Mucosa of stomach (tissue), 1 donor: ENCODE results near the gene ARMCX2.

Experiments used
- H3K27me3 ChIP-seq: one replicate; pipeline ENCODE4 v1.7.0; 2013; ENCODE audit warnings: mild to moderate bottlenecking, low read length; ENCODE audit not compliant: control insufficient read depth, insufficient read depth
- H3K36me3 ChIP-seq: one replicate; pipeline ENCODE4 v1.7.0; 2013; ENCODE audit warnings: low read length; ENCODE audit not compliant: control insufficient read depth, insufficient read depth
- H3K4me1 ChIP-seq: one replicate; pipeline ENCODE4 v1.7.0; 2013; ENCODE audit warnings: mild to moderate bottlenecking, low read length; ENCODE audit not compliant: control insufficient read depth, insufficient read depth
- H3K4me3 ChIP-seq: one replicate; pipeline ENCODE4 v1.7.0; 2013; ENCODE audit warnings: low read length
- H3K9ac ChIP-seq: one replicate; pipeline ENCODE4 v1.7.0; 2013; ENCODE audit warnings: mild to moderate bottlenecking, low read length, moderate library complexity
- H3K9me3 ChIP-seq: one replicate; pipeline ENCODE4 v1.7.0; 2013; ENCODE audit warnings: mild to moderate bottlenecking, low read length, moderate library complexity; ENCODE audit not compliant: control insufficient read depth
- donor health status: Pancreatic carcinoma.

ARMCX2 gene

DNA sequence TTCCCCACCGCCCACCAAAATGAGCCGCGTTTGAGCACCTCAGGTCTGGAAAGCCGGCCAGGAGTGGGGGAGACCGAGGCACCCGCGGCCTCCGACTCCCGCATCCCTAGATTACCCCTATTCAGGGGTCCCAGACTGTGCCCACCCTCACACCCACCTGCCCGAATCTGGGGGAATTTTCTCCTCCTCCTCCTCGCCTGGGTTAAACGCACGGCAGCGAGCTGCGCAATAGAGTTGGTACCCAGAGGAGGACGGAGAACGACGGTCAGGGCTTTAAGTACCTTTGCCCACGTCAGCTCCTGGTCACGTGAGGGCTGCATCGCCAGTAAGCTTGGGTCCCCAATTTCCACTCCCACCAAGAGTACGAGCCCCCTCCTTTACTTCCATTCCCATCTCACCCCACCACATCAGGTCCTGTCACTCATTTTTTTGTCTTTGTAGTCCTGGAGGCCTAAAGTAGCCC, at the start of gene ARMCX2:
TSS of gene ARMCX2 (minus strand) at position 250 of the 463 bp plus-strand sequence. CDS start 2,262 bp downstream, outside the sequence.
- Histone ChIP-seq H3K9ac (peak within 1 kb of the TSS; percentile 57), H3K4me3 (peak within 1 kb of the TSS; percentile 56), H3K9me3 (no peaks in the 10 kb centered on the region), H3K36me3 (no peaks in the 10 kb centered on the region), H3K27me3 (no peaks in the 10 kb centered on the region), H3K4me1 (no peaks in the 10 kb centered on the region)

DNA sequence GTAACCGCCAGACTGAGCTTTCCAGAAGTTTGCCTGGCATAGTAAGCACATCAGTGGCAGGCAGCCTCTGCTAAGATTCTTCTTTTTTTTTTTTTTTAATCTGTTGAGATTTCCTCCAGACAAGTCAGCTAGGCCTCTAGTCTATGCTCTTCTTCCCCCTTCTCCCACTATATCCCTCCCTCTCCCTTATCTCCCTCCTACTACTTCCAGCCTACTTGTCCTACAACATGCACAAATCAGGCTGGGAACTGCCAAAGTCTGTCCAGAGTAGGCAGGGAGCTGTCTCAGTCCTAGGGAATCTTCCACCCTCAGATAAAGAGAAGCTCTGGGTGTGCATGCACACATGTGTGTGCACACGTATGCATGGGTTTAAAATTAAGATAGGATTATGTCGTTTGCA, 49.7 kb upstream of the ARMCX2 start:
- no peaks in the 10 kb centered on the region for H3K27me3 ChIP-seq
- H3K36me3 ChIP-seq = no peaks in the 10 kb centered on the region

GRCh38 chrX:101708163-101708562, 48.5 kb upstream of the ARMCX2 start:
- H3K9ac ChIP-seq = no peak overlapping the region
- no peak overlapping the region for H3K4me3 ChIP-seq
- H3K27me3 ChIP-seq = no peaks in the 10 kb centered on the region
- H3K4me1 ChIP-seq = no peaks in the 10 kb centered on the region
- H3K36me3 ChIP-seq = no peaks in the 10 kb centered on the region
- no peaks in the 10 kb centered on the region for H3K9me3 ChIP-seq

More for the DNA sequence above, 49.7 kb upstream of the ARMCX2 start:
- Histone ChIP-seq H3K4me1 (no peaks in the 10 kb centered on the region), H3K4me3 (no peak overlapping the region), H3K9ac (no peak overlapping the region), H3K9me3 (no peaks in the 10 kb centered on the region)

- Histone ChIP-seq H3K9me3 (no peaks in the 10 kb centered on the region), H3K9ac (no peak overlapping the region), H3K4me1 (no peaks in the 10 kb centered on the region), H3K4me3 (no peak overlapping the region), H3K27me3 (no peaks in the 10 kb centered on the region), H3K36me3 (no peaks in the 10 kb centered on the region)
These were observed 33.8 kb upstream of the ARMCX2 start for GRCh38 chrX:101693476-101693875.

- no peaks in the 10 kb centered on the region for H3K36me3 ChIP-seq
- H3K9me3 ChIP-seq = no peaks in the 10 kb centered on the region
- H3K9ac ChIP-seq = no peak overlapping the region
- no peak overlapping the region for H3K4me3 ChIP-seq
- no peaks in the 10 kb centered on the region for H3K27me3 ChIP-seq
- H3K4me1 ChIP-seq = no peaks in the 10 kb centered on the region
These were observed 32.2 kb upstream of the ARMCX2 start for GRCh38 chrX:101691835-101692234.

DNA sequence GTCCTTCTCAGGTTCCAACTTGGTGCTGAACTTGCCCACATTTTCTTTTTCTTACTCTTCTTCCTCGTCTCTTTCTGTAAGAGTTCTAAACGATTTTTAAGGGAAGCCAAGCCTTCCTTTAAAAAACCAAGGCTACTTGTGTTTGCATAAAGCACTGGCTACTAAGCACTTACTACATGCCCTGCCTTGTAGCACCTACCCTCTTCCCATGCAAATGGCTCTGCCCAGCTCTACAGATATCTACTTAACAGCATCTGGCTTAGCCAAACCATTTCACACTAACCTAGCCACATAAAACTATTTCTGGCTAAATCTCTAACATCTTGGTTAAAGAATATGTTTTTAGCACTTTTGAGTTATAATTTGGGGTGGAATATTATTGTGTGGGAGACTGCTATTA, 26.9 kb upstream of the ARMCX2 start:
- Histone ChIP-seq H3K36me3 (no peaks in the 10 kb centered on the region), H3K27me3 (no peaks in the 10 kb centered on the region), H3K4me3 (no peak overlapping the region), H3K9me3 (no peaks in the 10 kb centered on the region), H3K4me1 (no peaks in the 10 kb centered on the region), H3K9ac (no peak overlapping the region)

GRCh38 chrX:101685923-101686322, 26.3 kb upstream of the ARMCX2 start:
- no peak overlapping the region for H3K9ac ChIP-seq
- H3K4me3 ChIP-seq = no peak overlapping the region
- no peaks in the 10 kb centered on the region for H3K36me3 ChIP-seq
- H3K4me1 ChIP-seq = no peaks in the 10 kb centered on the region
- no peaks in the 10 kb centered on the region for H3K9me3 ChIP-seq
- H3K27me3 ChIP-seq = no peaks in the 10 kb centered on the region

DNA sequence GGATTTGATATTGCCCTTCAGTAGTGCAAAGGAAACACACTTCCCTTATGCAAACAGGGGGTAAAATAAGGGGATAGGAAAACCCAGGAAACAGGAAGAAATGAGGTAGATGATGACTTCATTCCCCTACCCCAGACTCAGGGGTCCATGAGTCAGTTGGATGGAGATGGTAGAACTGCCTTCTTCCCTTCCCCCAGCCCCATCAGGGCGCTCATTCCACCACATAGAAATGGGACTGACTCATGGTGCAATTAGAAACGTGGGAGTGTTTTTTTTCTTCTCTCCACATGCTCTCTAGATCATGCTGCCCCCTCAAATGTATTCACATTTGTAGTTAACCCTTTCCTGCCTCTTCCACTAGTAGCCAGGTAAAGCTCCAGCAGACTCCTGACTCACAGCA, 23.1 kb upstream of the ARMCX2 start:
- Histone ChIP-seq H3K9ac (no peak overlapping the region), H3K4me3 (no peak overlapping the region), H3K9me3 (no peaks in the 10 kb centered on the region), H3K4me1 (no peaks in the 10 kb centered on the region), H3K27me3 (no peaks in the 10 kb centered on the region), H3K36me3 (no peaks in the 10 kb centered on the region)

DNA sequence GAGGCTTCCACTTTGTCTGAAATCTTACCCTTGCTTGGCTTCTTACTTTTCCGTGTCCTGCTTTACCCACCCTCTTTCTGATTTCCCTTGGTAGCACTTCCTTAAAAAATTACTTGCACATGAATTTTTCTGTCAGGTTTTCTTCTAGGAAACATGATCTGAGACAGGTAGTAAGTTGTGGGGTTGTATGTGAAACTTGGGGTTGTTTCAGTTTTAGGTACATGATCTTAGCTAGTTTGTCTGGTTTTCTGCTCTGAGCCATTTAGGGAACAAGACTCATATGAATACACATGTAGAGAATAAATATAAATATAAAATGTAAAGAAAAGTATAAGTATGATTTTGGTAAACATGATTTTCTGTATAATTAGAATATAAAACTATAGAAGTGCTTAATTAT, 17.4 kb upstream of the ARMCX2 start:
- Histone ChIP-seq H3K4me1 (no peaks in the 10 kb centered on the region), H3K9ac (no peak overlapping the region)

GRCh38 chrX:101676571-101676970, 16.9 kb upstream of the ARMCX2 start:
- no peak overlapping the region for H3K4me3 ChIP-seq
- no peak overlapping the region for H3K9ac ChIP-seq
- no peaks in the 10 kb centered on the region for H3K4me1 ChIP-seq
- H3K36me3 ChIP-seq = no peaks in the 10 kb centered on the region
- no peaks in the 10 kb centered on the region for H3K27me3 ChIP-seq
- H3K9me3 ChIP-seq = no peaks in the 10 kb centered on the region

More for the DNA sequence above, 17.4 kb upstream of the ARMCX2 start:
- Histone ChIP-seq H3K4me3 (no peak overlapping the region), H3K36me3 (no peaks in the 10 kb centered on the region), H3K9me3 (no peaks in the 10 kb centered on the region), H3K27me3 (no peaks in the 10 kb centered on the region)

DNA sequence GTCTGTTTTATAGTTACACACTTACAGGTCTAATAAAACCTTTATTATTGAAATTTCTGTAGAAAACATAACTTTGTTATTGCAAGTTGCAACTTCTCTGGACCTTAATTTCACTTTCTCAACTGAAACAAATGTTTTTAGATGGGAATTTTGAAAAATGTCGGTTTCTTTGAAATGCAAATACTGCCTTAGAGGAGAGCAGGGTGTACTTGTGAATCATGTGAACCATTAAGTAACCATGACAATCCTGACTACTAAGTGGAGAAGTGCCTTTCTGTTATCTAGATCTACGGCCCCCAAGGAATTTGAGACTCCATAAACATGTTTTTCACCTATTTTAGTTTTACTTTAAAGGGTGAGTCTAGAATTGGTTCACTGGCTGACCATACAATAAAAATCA, 8.5 kb upstream of the ARMCX2 start:
- no peak overlapping the region for H3K4me3 ChIP-seq
- no peaks in the 10 kb centered on the region for H3K4me1 ChIP-seq
- H3K9ac ChIP-seq = no peak overlapping the region
- H3K36me3 ChIP-seq = no peaks in the 10 kb centered on the region
- H3K9me3 ChIP-seq = no peaks in the 10 kb centered on the region
- H3K27me3 ChIP-seq = no peaks in the 10 kb centered on the region

GRCh38 chrX:101658661-101659491, 774 bp downstream of the ARMCX2 start:
- no peaks in the 10 kb centered on the region for H3K27me3 ChIP-seq
- H3K4me1 ChIP-seq = no peaks in the 10 kb centered on the region
- H3K36me3 ChIP-seq = no peaks in the 10 kb centered on the region
- peak overlapping the region; percentile 57 for H3K9ac ChIP-seq
- peak overlapping the region; percentile 56 for H3K4me3 ChIP-seq
- no peaks in the 10 kb centered on the region for H3K9me3 ChIP-seq
